ENCODE measurements around the gene ZIK1. TPM values are rescaled to one million over a fixed set of nuclear protein-coding genes. Genes with fewer than 3 reads are reported as not detected.
A peak's percentile ranks its signal among the peaks of the same experiment; 100 is the strongest.

ZIK1 gene
- total RNA-seq (10 to 100 TPM in 1 of 4 donors, 1 to 10 TPM in 3; 4.8 to 10.5 (median 5.9) TPM), polyA plus RNA-seq (1 to 10 TPM in 1 of 3 donors, under 1 TPM in 2; 0.23 to 3.9 (median 0.60) TPM)

GRCh38 chr19:57583521-57584416, at the start of gene ZIK1:
TSS of gene ZIK1 (plus strand) at chr19:57584145. CDS start at chr19:57584357, 212 bp downstream.
- intact Hi-C loops (cut with DNase I) = loop anchor here (5.0 kb wide), 1 partner anchor 49 kb away; the partner anchor contains the start of gene ZNF211
- 3 to 23% methylated on average over 76 of the region's 76 CpGs for whole genome bisulfite sequencing, 2 donors
- H3K9me3 ChIP-seq = peaks cover 4 to 30% (median 17%) of the 10 kb centered on the region in 4 donors

GRCh38 chr19:57537953-57538547, 45.9 kb upstream of the ZIK1 start:
- no peak overlapping the region for H3K4me3 ChIP-seq

More at GRCh38 chr19:57583521-57584416, at the start of gene ZIK1:
- TF ChIP-seq POLR2AphosphoS5 (IDR thresholded peaks at IDR 0.05) = peak in 3 of 4 donors; percentile 48 to 69 (median 66)
- no peak for TF ChIP-seq EP300 (IDR thresholded peaks at IDR 0.05)
- DNase-seq = peak; percentile 95
- Histone ChIP-seq H3K36me3 (peaks cover 5 to 19% (median 12%) of the 10 kb centered on the region in 4 donors), H3K27me3 (no peaks in the 10 kb centered on the region), H3K4me3 (peak within 1 kb of the TSS; percentile 54 to 69 (median 63)), H3K4me1 (peaks cover 0 to 26% (median 15%) of the 10 kb centered on the region in 4 donors), H3K27ac (peak within 1 kb of the TSS; percentile 23 to 72 (median 63))

GRCh38 chr19:57546513-57546912, 37.4 kb upstream of the ZIK1 start:
- WGBS, 2 donors = 97 to 99% methylated on average over 1 of the region's 1 CpG
- Histone ChIP-seq H3K4me1 (no peaks in the 10 kb centered on the region), H3K27me3 (no peaks in the 10 kb centered on the region), H3K36me3 (peaks cover 47 to 100% (median 78%) of the 10 kb centered on the region in 4 donors), H3K27ac (no peak overlapping the region), H3K9me3 (peaks cover 55 to 86% (median 61%) of the 10 kb centered on the region in 4 donors), H3K4me3 (no peak overlapping the region)
- no peak for DNase-seq
- intact Hi-C loops (cut with DNase I) = no loop called here
- TF ChIP-seq POLR2A (IDR thresholded peaks at IDR 0.05) = no peak
- TF ChIP-seq POLR2AphosphoS5 (IDR thresholded peaks at IDR 0.05) = no peak
- TF ChIP-seq CTCF (IDR thresholded peaks at IDR 0.05) = no peak
- TF ChIP-seq EP300 (IDR thresholded peaks at IDR 0.05) = no peak

More at GRCh38 chr19:57537953-57538547, 45.9 kb upstream of the ZIK1 start:
- no peaks in the 10 kb centered on the region for H3K27me3 ChIP-seq
- intact Hi-C loops (cut with DNase I) = no loop called here
- H3K4me1 ChIP-seq = no peaks in the 10 kb centered on the region
- H3K27ac ChIP-seq = no peak overlapping the region
- no peak for TF ChIP-seq CTCF (IDR thresholded peaks at IDR 0.05)
- TF ChIP-seq EP300 (IDR thresholded peaks at IDR 0.05) = no peak
- TF ChIP-seq POLR2AphosphoS5 (IDR thresholded peaks at IDR 0.05) = no peak
- no peak for TF ChIP-seq POLR2A (IDR thresholded peaks at IDR 0.05)
- peaks cover 54 to 92% (median 75%) of the 10 kb centered on the region in 4 donors for H3K9me3 ChIP-seq
- DNase-seq = no peak
- 97 to 98% methylated on average over 7 of the region's 7 CpGs for WGBS, 2 donors
- peaks cover 40 to 98% (median 82%) of the 10 kb centered on the region in 4 donors for H3K36me3 ChIP-seq

- 97 to 99% methylated on average over 2 of the region's 2 CpGs for WGBS, 2 donors
- TF ChIP-seq POLR2AphosphoS5 (IDR thresholded peaks at IDR 0.05) (no peak), EP300 (IDR thresholded peaks at IDR 0.05) (no peak)
- DNase-seq = no peak
- no peak overlapping the region for H3K27ac ChIP-seq
- H3K4me1 ChIP-seq = no peaks in the 10 kb centered on the region
- H3K4me3 ChIP-seq = no peak overlapping the region
- H3K27me3 ChIP-seq = no peaks in the 10 kb centered on the region
- peaks cover 14 to 53% (median 37%) of the 10 kb centered on the region in 4 donors for H3K9me3 ChIP-seq
- intact Hi-C loops (cut with DNase I) = no loop called here
- H3K36me3 ChIP-seq = peaks cover 47 to 90% (median 84%) of the 10 kb centered on the region in 4 donors
These were observed 31.5 kb upstream of the ZIK1 start for GRCh38 chr19:57552432-57552831.

- DNase-seq = no peak
- peaks cover 15 to 38% (median 36%) of the 10 kb centered on the region in 4 donors for H3K36me3 ChIP-seq
- peaks cover 0 to 20% (median 16%) of the 10 kb centered on the region in 4 donors for H3K4me1 ChIP-seq
- TF ChIP-seq CTCF (IDR thresholded peaks at IDR 0.05) = no peak
- TF ChIP-seq POLR2A (IDR thresholded peaks at IDR 0.05) = no peak
- TF ChIP-seq EP300 (IDR thresholded peaks at IDR 0.05) = no peak
- TF ChIP-seq POLR2AphosphoS5 (IDR thresholded peaks at IDR 0.05) = no peak
- H3K27ac ChIP-seq = no peak overlapping the region
- H3K9me3 ChIP-seq = peaks cover 0 to 22% (median 8%) of the 10 kb centered on the region in 4 donors
- H3K27me3 ChIP-seq = no peaks in the 10 kb centered on the region
- no peak overlapping the region for H3K4me3 ChIP-seq
- intact Hi-C loops (cut with DNase I) = no loop called here
- WGBS, 2 donors = 93 to 96% methylated on average over 5 of the region's 5 CpGs
These were observed 26.3 kb upstream of the ZIK1 start for GRCh38 chr19:57557659-57558058.
